ENCODE measurements around the gene SLC39A1. TPM values are rescaled to one million over a fixed set of nuclear protein-coding genes. Genes with fewer than 3 reads are reported as not detected.

SLC39A1 gene
- total and polyA plus RNA-seq, 11 donors, result 31.6 to 163 (median 48.4) TPM

DNA sequence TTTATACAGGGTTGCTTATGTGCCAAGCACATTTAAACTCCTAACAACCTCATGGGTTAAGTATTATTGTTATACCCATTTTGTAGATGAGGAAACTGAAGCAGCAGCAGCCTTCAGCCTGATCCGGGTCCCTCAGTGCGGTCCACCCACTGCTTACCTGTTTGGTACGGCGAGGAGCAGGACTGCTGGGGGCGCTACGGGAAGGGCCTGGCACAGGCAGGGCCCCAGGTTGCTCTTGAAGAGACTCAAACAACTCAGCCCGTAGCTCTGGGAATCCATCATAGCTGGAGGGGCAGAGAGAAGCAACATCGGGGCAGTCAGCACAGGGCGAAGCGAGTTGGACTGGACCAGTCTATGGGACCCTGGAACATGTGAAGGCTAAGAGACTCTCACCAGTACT, 26.0 kb downstream of the SLC39A1 start:
- intact Hi-C loops (cut with DNase I), result no loop called here
- no peaks in the 10 kb centered on the region for H3K9me3 ChIP-seq
- peaks cover 0 to 2% (median 0%) of the 10 kb centered on the region in 12 donors for H3K4me1 ChIP-seq
- TF ChIP-seq, protein P1, sequence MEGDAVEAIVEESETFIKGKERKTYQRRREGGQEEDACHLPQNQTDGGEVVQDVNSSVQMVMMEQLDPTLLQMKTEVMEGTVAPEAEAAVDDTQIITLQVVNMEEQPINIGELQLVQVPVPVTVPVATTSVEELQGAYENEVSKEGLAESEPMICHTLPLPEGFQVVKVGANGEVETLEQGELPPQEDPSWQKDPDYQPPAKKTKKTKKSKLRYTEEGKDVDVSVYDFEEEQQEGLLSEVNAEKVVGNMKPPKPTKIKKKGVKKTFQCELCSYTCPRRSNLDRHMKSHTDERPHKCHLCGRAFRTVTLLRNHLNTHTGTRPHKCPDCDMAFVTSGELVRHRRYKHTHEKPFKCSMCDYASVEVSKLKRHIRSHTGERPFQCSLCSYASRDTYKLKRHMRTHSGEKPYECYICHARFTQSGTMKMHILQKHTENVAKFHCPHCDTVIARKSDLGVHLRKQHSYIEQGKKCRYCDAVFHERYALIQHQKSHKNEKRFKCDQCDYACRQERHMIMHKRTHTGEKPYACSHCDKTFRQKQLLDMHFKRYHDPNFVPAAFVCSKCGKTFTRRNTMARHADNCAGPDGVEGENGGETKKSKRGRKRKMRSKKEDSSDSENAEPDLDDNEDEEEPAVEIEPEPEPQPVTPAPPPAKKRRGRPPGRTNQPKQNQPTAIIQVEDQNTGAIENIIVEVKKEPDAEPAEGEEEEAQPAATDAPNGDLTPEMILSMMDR (IDR thresholded peaks at IDR 0.05), result no peak
- TF ChIP-seq POLR2A (IDR thresholded peaks at IDR 0.05), result no peak
- no peak overlapping the region for H3K4me3 ChIP-seq
- H3K36me3 ChIP-seq, result peaks cover 0 to 99% (median 94%) of the 10 kb centered on the region in 9 donors
- ATAC-seq (no peak), DNase-seq (no peak)
- 97 to 98% (median 97%) methylated on average over 9 to 10 of the region's 10 CpGs for WGBS, 4 donors
- no peaks in the 10 kb centered on the region for H3K27me3 ChIP-seq
- no peak overlapping the region for H3K27ac ChIP-seq

DNA sequence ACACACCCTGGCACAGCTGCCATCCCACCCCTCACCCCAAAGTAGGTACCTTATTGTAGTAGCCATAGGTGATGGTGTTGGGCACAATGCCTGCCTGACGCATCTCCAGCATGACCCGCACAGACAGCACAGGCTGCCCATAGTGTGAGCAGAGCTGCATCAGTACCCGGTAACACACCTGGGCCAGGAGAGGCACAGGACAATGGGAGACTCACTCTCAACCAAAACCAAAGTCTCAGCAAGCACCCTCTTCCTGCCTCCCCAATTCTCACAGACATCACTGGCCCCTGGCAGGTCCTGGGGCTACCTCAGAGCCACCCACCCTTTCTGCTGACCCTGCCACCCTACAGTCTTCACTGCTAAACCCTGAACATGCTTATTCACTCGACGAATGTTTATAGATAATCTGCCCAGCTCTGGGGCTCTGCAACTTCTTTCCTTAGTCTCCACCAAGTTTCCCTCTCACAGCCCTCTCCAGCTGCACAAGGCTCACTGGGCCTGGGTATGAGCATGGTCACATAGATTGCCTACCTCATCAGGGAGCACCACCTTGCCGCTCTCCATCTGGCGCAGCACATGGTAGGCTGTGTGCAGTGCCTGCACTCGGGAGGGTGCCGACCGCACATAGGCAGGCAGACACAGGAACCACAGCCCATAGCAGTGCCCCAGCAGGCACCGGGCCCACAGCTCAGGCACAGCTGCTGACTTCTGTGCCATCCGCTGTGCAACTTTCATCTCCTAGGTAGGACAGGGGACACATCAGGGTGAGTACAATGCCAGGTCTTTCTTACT, 27.1 kb downstream of the SLC39A1 start:
- no peak for DNase-seq
- H3K27ac ChIP-seq, result no peak overlapping the region
- no peaks in the 10 kb centered on the region for H3K27me3 ChIP-seq
- WGBS, 4 donors, result 94 to 98% (median 96%) methylated on average over 10 to 12 of the region's 12 CpGs
- no peak for ATAC-seq
- TF ChIP-seq, protein P1 (IDR thresholded peaks at IDR 0.05), result no peak
- TF ChIP-seq POLR2A (IDR thresholded peaks at IDR 0.05), result no peak
- H3K9me3 ChIP-seq, result no peaks in the 10 kb centered on the region
- H3K4me3 ChIP-seq, result no peak overlapping the region
- intact Hi-C loops (cut with DNase I), result no loop called here
- H3K4me1 ChIP-seq, result no peaks in the 10 kb centered on the region
- peaks cover 0 to 100% (median 94%) of the 10 kb centered on the region in 9 donors for H3K36me3 ChIP-seq

DNA sequence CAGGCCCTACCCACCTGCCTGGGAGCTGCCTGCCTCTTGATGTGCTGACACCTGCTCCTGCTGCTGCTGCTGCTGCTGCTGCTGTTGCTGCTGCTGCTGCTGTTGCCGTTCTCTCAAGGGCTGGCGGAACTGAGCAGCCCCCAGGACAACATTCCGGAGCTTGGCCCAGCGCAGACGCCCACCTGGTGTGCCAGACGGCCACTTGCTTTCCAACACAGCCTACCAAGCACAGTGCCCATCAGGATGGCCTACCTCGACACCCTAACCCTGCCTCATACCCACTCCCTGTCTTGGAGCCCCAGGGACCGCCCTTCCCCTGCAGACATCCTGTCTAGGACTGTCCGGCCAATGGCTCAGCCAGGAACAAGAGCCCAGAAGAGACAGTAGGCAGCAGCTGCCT, 28.6 kb downstream of the SLC39A1 start:
- peaks cover 0 to 100% (median 88%) of the 10 kb centered on the region in 9 donors for H3K36me3 ChIP-seq
- H3K4me3 ChIP-seq, result no peak overlapping the region
- H3K27me3 ChIP-seq, result no peaks in the 10 kb centered on the region
- no peaks in the 10 kb centered on the region for H3K9me3 ChIP-seq
- DNase-seq, result no peak
- intact Hi-C loops (cut with DNase I), result no loop called here
- no peak overlapping the region for H3K27ac ChIP-seq
- no peak for ATAC-seq
- TF ChIP-seq, protein P1 (IDR thresholded peaks at IDR 0.05), result no peak
- TF ChIP-seq POLR2A (IDR thresholded peaks at IDR 0.05), result no peak
- 85 to 100% (median 93%) methylated on average over 9 of the region's 9 CpGs for WGBS, 4 donors
- no peaks in the 10 kb centered on the region for H3K4me1 ChIP-seq

DNA sequence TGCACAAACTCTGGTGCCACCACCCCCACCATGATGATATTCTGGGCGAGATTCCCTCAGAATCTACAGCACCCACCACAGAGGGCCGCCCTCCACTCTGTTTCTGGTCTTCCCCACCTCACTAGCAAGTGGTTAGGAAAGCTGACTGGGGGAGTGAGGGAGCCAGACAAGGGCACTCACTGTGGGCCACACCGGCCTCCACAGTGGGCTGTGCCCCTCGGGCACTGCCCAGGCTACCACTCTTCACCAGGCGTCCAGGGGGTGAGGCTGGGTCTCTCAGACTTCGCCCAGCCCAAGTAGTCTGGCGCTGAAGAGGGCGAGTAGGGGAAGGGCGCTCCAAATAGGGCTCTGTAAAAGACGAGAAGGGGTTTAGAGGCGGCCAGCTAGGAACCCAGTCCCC, 29.4 kb downstream of the SLC39A1 start:
- intact Hi-C loops (cut with DNase I), result no loop called here
- H3K9me3 ChIP-seq, result no peaks in the 10 kb centered on the region
- 93 to 97% (median 96%) methylated on average over 11 of the region's 11 CpGs for WGBS, 4 donors
- H3K4me1 ChIP-seq, result peaks cover 0 to 4% (median under 1%) of the 10 kb centered on the region in 12 donors
- H3K27ac ChIP-seq, result no peak overlapping the region
- DNase-seq (no peak), ATAC-seq (no peak)
- H3K4me3 ChIP-seq, result no peak overlapping the region
- no peaks in the 10 kb centered on the region for H3K27me3 ChIP-seq
- H3K36me3 ChIP-seq, result peaks cover 0 to 98% (median 89%) of the 10 kb centered on the region in 9 donors
- no peak for TF ChIP-seq POLR2A (IDR thresholded peaks at IDR 0.05)
- TF ChIP-seq, protein P1 (IDR thresholded peaks at IDR 0.05), result no peak
